HepG2 (cell line): Measurements from ENCODE around the gene CEP76. TPM values are rescaled to one million over a fixed set of nuclear protein-coding genes. Genes with fewer than 3 reads are reported as not detected.
A peak's percentile ranks its signal among the peaks of the same experiment; 100 is the strongest.

Source experiments
- ATAC-seq: fragments of 200-7000 bp; cut with Tn5 transposase; 3 replicates; pipeline ENCODE4 v1.9.1; 2020; ENCODE audit warnings: mild to moderate bottlenecking, moderate library complexity
- BruUV-seq: library from RNA; stranded (reverse); fragments of 400-500 nt; replicated peaks from 2 replicates; lab custom pipeline; 2021; lab: Mats Ljungman, UMichigan
- CTCF ChIA-PET: fragments of 300-600 bp; formaldehyde crosslinking; extraction: SDS; loops from one replicate; lab custom pipeline; 2021; ENCODE audit warnings: low total read pairs, inconsistent platforms, low intra/inter-chr PET ratio; lab: Yijun Ruan, JAX
- POLR2A ChIA-PET: fragments of 350-600 bp; sonication (Branson Sonifier 250); formaldehyde crosslinking; loops from one replicate; lab custom pipeline; 2020; ENCODE audit warnings: antibody characterized with exemption, inconsistent platforms; lab: Yijun Ruan, JAX
- DNase-seq: peaks from one replicate; pipeline ENCODE4 v3.0.0-alpha.2; 2015; ENCODE audit warnings: low spot score
- FAIRE-seq: peaks from 3 replicates; lab custom pipeline; 2011; peaks lifted over from hg19 to GRCh38; lab: Jason Lieb, UNC
- H2AFZ ChIP-seq: one replicate; pipeline ENCODE4 v1.6.1; 2011; ENCODE audit warnings: low read length, inconsistent platforms
- H3K27ac ChIP-seq: fragments of 300-600 bp; 3 replicates; pipeline ENCODE4 v1.8.0; 2011; ENCODE audit warnings: mixed run types, mild to moderate bottlenecking, mixed read lengths, low read length, inconsistent platforms; ENCODE audit not compliant: insufficient read depth; ENCODE audit errors: extremely low read length
- H3K27me3 ChIP-seq, 2 experiments: fragments of 200-600 bp in 1 of 2; 2 replicates in 1 of 2; 3 replicates in 1 of 2; pipeline versions ENCODE4 v1.6.0 to v1.8.0; 2011; ENCODE audit warnings: low read length in 2 of 2, mild to moderate bottlenecking in 2 of 2, moderate library complexity in 2 of 2, inconsistent platforms in 1 of 2; ENCODE audit not compliant: insufficient read depth in 2 of 2, control insufficient read depth in 1 of 2
- H3K36me3 ChIP-seq, 2 experiments: fragments of 200-600 bp in 1 of 2; replicated peaks in 1 of 2; 2 replicates in 1 of 2; 3 replicates in 1 of 2; pipeline versions ENCODE4 v1.5.1 to v1.8.0; 2011; ENCODE audit warnings: low read length in 2 of 2, inconsistent platforms in 1 of 2; ENCODE audit not compliant: insufficient read depth in 2 of 2, control insufficient read depth in 1 of 2
- H3K4me1 ChIP-seq: 2 replicates; pipeline ENCODE4 v1.5.1; 2012; ENCODE audit warnings: low read length, inconsistent platforms; ENCODE audit not compliant: insufficient read depth
- H3K4me2 ChIP-seq: 2 replicates; pipeline ENCODE4 v1.6.0; 2011; ENCODE audit warnings: low read depth, low read length, inconsistent platforms
- H3K4me3 ChIP-seq, 3 experiments: fragments of 200-600 bp in 1 of 3; sonication (generic), shearing (Covaris generic) in 1 of 3; replicated peaks in 1 of 3; 2 replicates each; pipeline ENCODE4 v1.5.1; 2011 to 2016; ENCODE audit warnings: low read length in 3 of 3, inconsistent platforms in 2 of 3, low read depth in 2 of 3, mild to moderate bottlenecking in 2 of 3, control low read depth in 1 of 3, mixed read lengths in 1 of 3; ENCODE audit not compliant: insufficient read depth in 1 of 3
- H3K79me2 ChIP-seq: one replicate; pipeline ENCODE4 v1.6.1; 2011; ENCODE audit warnings: low read length, inconsistent platforms; ENCODE audit not compliant: insufficient read depth
- H3K9ac ChIP-seq: 2 replicates; pipeline ENCODE4 v1.6.0; 2011; ENCODE audit warnings: mild to moderate bottlenecking, low read depth, low read length, inconsistent platforms; ENCODE audit not compliant: insufficient read depth
- H3K9me3 ChIP-seq: 2 replicates; pipeline ENCODE4 v1.5.1; 2012; ENCODE audit warnings: mild to moderate bottlenecking, low read length
- H4K20me1 ChIP-seq: 2 replicates; pipeline ENCODE4 v1.6.0; 2011; ENCODE audit warnings: inconsistent platforms, mild to moderate bottlenecking, low read length, moderate library complexity; ENCODE audit not compliant: insufficient read depth
- HNRNPH1 ChIP-seq: fragments of 200-400 bp; formaldehyde crosslinking; optimal IDR thresholded peaks from 2 replicates; pipeline ENCODE3; 2017; ENCODE audit warnings: mild to moderate bottlenecking, low read depth, low read length
- KDM5A ChIP-seq: fragments of 200-600 bp; sonication (generic); IDR thresholded peaks from 2 replicates; pipeline ENCODE4 v1.7.0; 2018; ENCODE audit warnings: antibody characterized with exemption, mild to moderate bottlenecking, low read length, borderline replicate concordance
- MIER3 ChIP-seq: IDR thresholded peaks from 2 replicates; pipeline ENCODE4 v1.6.1; 2016; ENCODE audit warnings: missing compliant biosample characterization, borderline replicate concordance
- NKX3-1 ChIP-seq: sonication (generic); formaldehyde crosslinking; IDR thresholded peaks from 2 replicates; pipeline ENCODE4 v1.5.0; 2020; ENCODE audit warnings: missing genetic modification reagents
- NR2F2 ChIP-seq: IDR thresholded peaks from 2 replicates; pipeline ENCODE4 v1.6.1; 2012; ENCODE audit warnings: low read depth, inconsistent platforms, borderline replicate concordance
- PHF8 ChIP-seq: sonication (generic); formaldehyde crosslinking; IDR thresholded peaks from 2 replicates; pipeline ENCODE4 v1.5.0; 2020; ENCODE audit warnings: missing genetic modification reagents
- RBFOX2 ChIP-seq: fragments of 200-400 bp; formaldehyde crosslinking; IDR thresholded peaks from 2 replicates; pipeline ENCODE4 v1.6.1; 2017; ENCODE audit warnings: low read depth, mild to moderate bottlenecking, low read length
- SIN3A ChIP-seq: IDR thresholded peaks from 2 replicates; pipeline ENCODE4 v1.6.1; 2011; ENCODE audit warnings: low read depth, mild to moderate bottlenecking, control low read depth, low read length, borderline replicate concordance
- THRA ChIP-seq: sonication (generic); formaldehyde crosslinking; IDR thresholded peaks from 2 replicates; pipeline ENCODE4 v1.4.0; 2020; ENCODE audit warnings: missing genetic modification reagents, borderline replicate concordance
- YY1 ChIP-seq: IDR thresholded peaks from 2 replicates; pipeline ENCODE4 v1.6.1; 2011; ENCODE audit warnings: low read length, low read depth, moderate library complexity, mild to moderate bottlenecking; ENCODE audit not compliant: insufficient read depth, insufficient replicate concordance
- ZNF550 ChIP-seq: sonication (generic); formaldehyde crosslinking; IDR thresholded peaks from 2 replicates; pipeline ENCODE4 v1.4.0; 2020; ENCODE audit warnings: mild to moderate bottlenecking, missing genetic modification reagents, borderline replicate concordance
- ZNF816 ChIP-seq: sonication (generic); formaldehyde crosslinking; IDR thresholded peaks from 2 replicates; pipeline ENCODE4 v1.8.0; 2022; ENCODE audit warnings: missing genetic modification reagents, mild to moderate bottlenecking, borderline replicate concordance
- ZSCAN5A ChIP-seq: sonication (generic); formaldehyde crosslinking; IDR thresholded peaks from 2 replicates; pipeline ENCODE4 v1.8.0; 2022; ENCODE audit warnings: mild to moderate bottlenecking, missing genetic modification reagents, borderline replicate concordance
- WGBS: methylation state at CpG from one replicate; pipeline ENCODE4 v1.1.6; 2017; ENCODE audit warnings: low lambda C conversion rate; 5-methylcytosine and 5-hydroxymethylcytosine counted together
- in situ Hi-C: cut with HindIII; loops from 2 replicates; pipeline ENCODE4 v1.10.0; 2017; ENCODE audit warnings: low pct_unique_long_range_greater_than_20kb; ENCODE audit not compliant: extremely low pct_ligation_motif_present
- intact Hi-C: fragments of 100-400 bp; cut with micrococcal nuclease; formaldehyde crosslinking; loops from one replicate; pipeline ENCODE4 v1.10.0; 2022; ENCODE audit not compliant: unreplicated experiment
- polyA plus RNA-seq, 8 experiments: library from polyadenylated mRNA; depleted of rRNA in 3 of 8; stranded (reverse) in 7 of 8; unstranded in 1 of 8; fragments of >200 nt; fragmentation: Illumina TruSeq in 4 of 8; extraction: Trizol in 4 of 8; gene quantifications; 2 replicates each; pipeline versions ENCODE4 v1.2.1 to v1.2.3, GENCODE V29; 2011 to 2016; ENCODE audit warnings: low read depth in 4 of 8, missing spikeins in 1 of 8, mixed read lengths in 1 of 8; ENCODE audit not compliant: insufficient read depth in 1 of 8
- total RNA-seq, 5 experiments: library from RNA; depleted of rRNA; stranded (reverse); fragments of >200 nt; fragmentation: Illumina TruSeq; extraction: Trizol; gene quantifications; 2 replicates each; pipeline ENCODE4 v1.2.3, GENCODE V29; 2016; ENCODE audit warnings: low read depth in 1 of 5
- TF ChIP-seq, protein P1 (sequence below): IDR thresholded peaks from 2 replicates; pipeline ENCODE4 v1.6.1; 2012; ENCODE audit warnings: low read depth, low read length, improper control_type of control experiment
- TF ChIP-seq, protein P2 (sequence below): sonication (generic); formaldehyde crosslinking; IDR thresholded peaks from 2 replicates; pipeline ENCODE4 v1.9.0; 2021; ENCODE audit warnings: missing genetic modification reagents, mild to moderate bottlenecking, borderline replicate concordance
- TF ChIP-seq, protein P3 (sequence below): sonication (generic); formaldehyde crosslinking; IDR thresholded peaks from 2 replicates; pipeline ENCODE4 v1.8.1; 2023; ENCODE audit warnings: mild to moderate bottlenecking, missing genetic modification reagents

The CEP76 gene
- total and polyA plus RNA-seq, 2 of the 13 experiments (the other 11 are each of a cell fraction or from before 2014, with no cell fraction given): 13.9 to 15.1 TPM

GRCh38 chr18:12703096-12703567, 609 bp upstream of the CEP76 start:
- Histone ChIP-seq H4K20me1 (no peaks in the 10 kb centered on the region), H3K79me2 (peaks cover 73% of the 10 kb centered on the region), H3K36me3 (peaks cover 4 to 30% of the 10 kb centered on the region in 2 experiments), H2AFZ (no peak overlapping the region), H3K4me3 (peak overlapping the region; percentile 91 to 99 (median 93)), H3K27me3 (no peaks in the 10 kb centered on the region; a peak in 2 of 5 replicates), H3K4me2 (peak overlapping the region; percentile 83), H3K4me1 (peaks cover 56% of the 10 kb centered on the region), H3K9ac (peak overlapping the region; percentile 93), H3K27ac (peak overlapping the region; percentile 89), H3K9me3 (no peaks in the 10 kb centered on the region)
- DNase-seq: no peak
- in situ Hi-C loops (no loop called here), intact Hi-C loops (no loop called here)
- BruUV-seq: no TSS peak
- no peak for ATAC-seq
- ChIA-PET POLR2A (interaction anchor here (0.9 to 2.9 kb wide), 13 partner anchors 9 to 326 kb away, joined by 3 to 15 read pairs (median 5); partner anchors contain the start of genes AFG3L2, CEP192, PTPN2 and SEH1L), CTCF (no interaction called here)
- under 1% methylated on average over 11 of the region's 28 CpGs for WGBS
- no peak for FAIRE-seq
- TF ChIP-seq, protein P1, sequence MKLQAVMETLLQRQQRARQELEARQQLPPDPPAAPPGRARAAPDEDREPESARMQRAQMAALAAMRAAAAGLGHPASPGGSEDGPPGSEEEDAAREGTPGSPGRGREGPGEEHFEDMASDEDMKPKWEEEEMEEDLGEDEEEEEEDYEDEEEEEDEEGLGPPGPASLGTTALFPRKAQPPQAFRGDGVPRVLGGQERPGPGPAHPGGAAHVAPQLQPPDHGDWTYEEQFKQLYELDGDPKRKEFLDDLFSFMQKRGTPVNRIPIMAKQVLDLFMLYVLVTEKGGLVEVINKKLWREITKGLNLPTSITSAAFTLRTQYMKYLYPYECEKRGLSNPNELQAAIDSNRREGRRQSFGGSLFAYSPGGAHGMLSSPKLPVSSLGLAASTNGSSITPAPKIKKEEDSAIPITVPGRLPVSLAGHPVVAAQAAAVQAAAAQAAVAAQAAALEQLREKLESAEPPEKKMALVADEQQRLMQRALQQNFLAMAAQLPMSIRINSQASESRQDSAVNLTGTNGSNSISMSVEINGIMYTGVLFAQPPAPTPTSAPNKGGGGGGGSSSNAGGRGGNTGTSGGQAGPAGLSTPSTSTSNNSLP: no peak
- TF ChIP-seq ZNF816 (CRISPR knock-in tag) (no peak), KDM5A (peak; percentile 95), MIER3 (CRISPR knock-in tag) (0 out of 2 replicates have a peak, but pooled peaks have one; percentile 9), ZSCAN5A (0 out of 2 replicates have a peak, but pooled peaks have one; percentile 58), THRA (CRISPR knock-in tag) (peak; percentile 2; the same call in 1 of the 2 replicates), PHF8 (CRISPR knock-in tag) (peak; percentile 88; the same call in 1 of the 2 replicates), ZNF550 (0 out of 2 replicates have a peak, but pooled peaks have one; percentile 67), YY1 (peak; percentile 60), RBFOX2 (no peak), HNRNPH1 (no peak), SIN3A (no peak), NKX3-1 (no peak), NR2F2 (no peak)
- TF ChIP-seq, protein P2, sequence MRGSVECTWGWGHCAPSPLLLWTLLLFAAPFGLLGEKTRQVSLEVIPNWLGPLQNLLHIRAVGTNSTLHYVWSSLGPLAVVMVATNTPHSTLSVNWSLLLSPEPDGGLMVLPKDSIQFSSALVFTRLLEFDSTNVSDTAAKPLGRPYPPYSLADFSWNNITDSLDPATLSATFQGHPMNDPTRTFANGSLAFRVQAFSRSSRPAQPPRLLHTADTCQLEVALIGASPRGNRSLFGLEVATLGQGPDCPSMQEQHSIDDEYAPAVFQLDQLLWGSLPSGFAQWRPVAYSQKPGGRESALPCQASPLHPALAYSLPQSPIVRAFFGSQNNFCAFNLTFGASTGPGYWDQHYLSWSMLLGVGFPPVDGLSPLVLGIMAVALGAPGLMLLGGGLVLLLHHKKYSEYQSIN (CRISPR knock-in tag): no peak
- TF ChIP-seq, protein P3, sequence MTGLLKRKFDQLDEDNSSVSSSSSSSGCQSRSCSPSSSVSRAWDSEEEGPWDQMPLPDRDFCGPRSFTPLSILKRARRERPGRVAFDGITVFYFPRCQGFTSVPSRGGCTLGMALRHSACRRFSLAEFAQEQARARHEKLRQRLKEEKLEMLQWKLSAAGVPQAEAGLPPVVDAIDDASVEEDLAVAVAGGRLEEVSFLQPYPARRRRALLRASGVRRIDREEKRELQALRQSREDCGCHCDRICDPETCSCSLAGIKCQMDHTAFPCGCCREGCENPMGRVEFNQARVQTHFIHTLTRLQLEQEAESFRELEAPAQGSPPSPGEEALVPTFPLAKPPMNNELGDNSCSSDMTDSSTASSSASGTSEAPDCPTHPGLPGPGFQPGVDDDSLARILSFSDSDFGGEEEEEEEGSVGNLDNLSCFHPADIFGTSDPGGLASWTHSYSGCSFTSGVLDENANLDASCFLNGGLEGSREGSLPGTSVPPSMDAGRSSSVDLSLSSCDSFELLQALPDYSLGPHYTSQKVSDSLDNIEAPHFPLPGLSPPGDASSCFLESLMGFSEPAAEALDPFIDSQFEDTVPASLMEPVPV (CRISPR knock-in tag): no peak
